MM.1S (cell line): Measurements from ENCODE around the gene PADI3.

Source experiments
- CTCF ChIP-seq: fragments of 300-600 bp; sonication (generic); IDR thresholded peaks from 2 replicates; pipeline ENCODE4 v1.5.1; 2016; ENCODE audit warnings: antibody characterized with exemption, low read length, mixed read lengths
- EZH2 ChIP-seq: fragments of 300-600 bp; sonication (generic); optimal IDR thresholded peaks from 2 replicates; pipeline ENCODE3; 2017; ENCODE audit warnings: low read depth, mild to moderate bottlenecking, antibody characterized with exemption, low read length, mixed read lengths

DNA sequence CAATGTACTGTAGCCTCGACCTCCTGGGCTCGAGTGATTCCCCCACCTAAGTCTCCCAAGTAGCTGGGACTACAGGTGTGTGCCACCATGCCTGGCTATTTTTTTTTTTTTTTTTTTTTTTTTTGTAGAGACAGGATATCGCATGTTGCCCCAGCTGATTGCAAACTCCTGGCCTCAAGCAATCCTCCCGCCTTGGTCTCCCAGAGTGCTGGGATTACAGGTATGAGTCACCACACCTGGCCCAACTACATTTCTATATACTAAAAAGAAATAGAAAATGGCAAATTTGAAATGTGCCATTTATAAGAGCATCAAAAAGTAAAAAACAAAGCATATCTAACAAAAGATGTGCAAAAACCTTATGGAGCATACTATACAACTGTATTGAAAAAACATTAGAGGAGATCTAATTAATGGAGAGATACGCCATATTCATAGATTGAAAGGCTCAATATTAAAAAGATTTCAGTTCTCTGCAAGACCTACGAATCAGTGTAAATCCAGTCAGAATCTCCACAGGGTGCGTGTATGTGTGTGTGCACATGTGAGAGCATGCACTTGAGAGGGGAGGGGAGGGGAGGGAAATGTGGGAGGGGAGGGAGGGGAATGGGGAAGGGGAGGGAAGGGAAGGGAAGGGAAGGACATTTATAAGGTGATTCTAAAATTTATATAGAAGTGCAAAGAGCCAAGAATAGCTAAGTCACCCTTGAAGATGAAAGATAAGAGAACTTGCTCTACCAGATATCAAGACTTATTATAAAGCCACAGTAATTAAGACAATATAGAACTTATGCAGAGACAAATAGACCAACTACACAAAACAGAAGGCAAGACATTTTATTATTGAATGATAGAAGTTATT lies 43.6 kb downstream of the PADI3 start:
- TF ChIP-seq EZH2, result no peak
- no peak for TF ChIP-seq CTCF
